ENCODE measurements around the gene MEIS2.

MEIS2 gene

DNA sequence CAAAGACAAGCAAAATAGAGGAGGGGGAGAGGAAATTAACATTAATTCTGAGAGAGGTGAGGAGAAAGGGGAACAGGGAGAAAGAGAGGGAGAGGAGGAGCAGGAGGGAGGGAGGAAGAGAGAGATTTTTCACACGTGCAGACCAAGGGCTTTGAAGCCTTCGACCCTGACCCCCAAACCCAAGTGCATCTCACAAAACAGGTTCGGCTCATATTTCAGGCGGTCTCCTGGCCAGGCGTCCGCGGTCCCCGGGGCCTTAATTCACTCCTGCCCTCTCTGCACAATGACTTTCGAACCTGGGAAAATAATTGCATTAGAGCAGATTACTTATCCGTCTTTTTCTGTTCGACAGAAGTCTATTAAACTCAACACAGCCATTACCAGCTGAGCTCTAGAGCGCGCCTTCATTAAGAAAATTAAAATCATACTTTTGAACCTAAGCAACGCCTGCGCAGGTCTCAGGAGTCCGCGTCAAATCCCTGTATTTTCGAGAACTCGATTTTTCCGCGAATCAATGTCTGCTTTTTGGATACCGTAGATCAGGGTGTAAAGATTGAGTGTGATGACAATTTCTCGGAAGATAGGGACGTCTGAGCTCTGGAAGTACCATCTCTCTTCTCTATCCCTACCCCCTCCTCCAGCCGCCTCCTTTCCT lies 220.7 kb downstream of the MEIS2 start:
- no peak for DNase-seq (ENCODE audit: low read depth)

DNA sequence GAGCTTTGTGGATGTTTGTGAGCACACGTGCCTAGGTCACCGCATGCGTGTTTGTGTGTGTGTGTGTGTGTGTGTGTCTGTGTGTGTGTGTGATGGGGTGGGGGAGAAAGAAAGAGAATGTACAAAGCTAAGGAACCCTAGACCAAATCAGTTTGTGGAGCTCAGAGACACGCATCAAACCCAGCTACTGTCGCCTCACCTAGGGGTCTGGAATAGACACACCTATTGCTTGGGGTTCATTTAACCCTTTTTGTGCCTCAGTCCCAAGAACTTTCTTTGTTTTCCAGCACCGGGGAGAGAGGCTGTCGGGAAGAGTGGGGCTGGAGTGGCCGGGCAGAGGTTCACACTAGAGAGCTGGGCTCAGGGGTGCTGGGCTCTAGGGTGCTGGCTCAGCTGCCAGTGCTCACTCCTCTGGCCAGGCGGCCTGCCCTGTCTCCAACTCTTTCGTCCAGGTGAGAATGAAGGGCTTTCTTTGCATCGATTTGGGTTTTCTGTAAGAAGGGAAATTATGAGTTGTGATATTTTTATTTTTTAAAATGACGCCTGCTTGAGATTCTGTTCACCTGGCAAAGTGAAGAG lies 221.6 kb downstream of the MEIS2 start:
- no peak for DNase-seq (ENCODE audit: low read depth)

DNA sequence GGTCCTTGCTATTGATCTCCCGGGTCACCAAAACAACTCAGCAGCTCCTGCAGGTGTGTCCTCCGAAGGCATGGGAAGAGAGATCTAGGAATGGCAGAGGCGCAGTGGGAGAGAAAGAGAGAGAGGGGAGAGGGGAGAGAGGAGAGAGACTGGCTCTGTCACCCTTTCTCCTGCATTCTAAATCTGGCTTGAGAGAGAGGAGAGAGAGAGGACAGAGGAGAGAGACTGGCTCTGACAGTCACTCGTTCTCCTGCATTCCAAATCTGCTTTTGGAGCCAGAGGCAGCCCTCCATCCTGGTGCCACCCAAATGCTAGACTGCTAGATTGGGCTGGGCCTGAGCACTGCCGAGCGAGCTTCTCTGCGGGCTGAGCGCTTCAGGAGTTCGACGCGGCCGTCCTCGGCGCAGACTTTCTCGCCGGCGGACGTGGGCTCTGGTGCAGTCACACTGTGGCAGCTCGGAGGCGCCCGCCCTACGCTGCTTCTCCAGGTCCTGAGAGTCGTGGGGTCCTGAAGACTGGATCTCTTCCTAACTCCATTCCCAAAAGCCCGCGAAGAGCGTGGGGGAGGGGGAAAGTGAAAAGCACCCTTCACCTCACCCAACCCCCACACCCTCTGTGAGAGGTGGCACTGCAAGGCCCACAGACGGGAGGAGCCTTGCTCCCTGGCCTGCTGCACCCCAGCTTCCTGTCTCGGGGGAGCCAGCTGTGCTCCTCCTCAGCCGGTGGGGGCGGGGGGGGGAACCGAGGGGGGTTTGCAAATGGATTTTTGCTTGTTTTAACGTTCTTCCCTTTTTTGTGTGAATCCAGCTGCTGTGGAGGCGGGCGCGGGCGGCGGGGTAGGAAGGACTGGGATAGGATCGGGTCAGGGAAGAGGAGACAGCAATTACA lies 222.3 kb downstream of the MEIS2 start:
- no peak for DNase-seq (ENCODE audit: low read depth)

DNA sequence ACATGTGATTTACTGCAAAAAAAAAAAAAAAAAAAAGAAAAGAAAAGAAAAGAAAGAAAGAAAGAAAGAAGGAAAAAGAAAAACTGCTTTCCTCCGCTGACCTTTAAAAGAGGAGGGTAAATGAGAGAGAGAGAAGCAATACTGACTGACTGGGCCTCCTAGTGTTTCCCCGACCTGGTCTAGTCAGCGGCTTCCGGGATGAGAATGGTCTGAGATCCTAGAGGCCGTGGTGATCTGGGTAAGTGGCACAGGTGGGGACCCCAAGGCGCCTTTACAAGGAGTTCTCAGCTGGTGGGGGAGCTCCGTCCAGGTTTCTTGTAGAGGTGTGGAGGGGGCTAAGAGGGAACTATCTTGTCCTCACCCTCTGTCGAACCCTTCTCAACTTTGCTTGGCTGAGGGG lies 223.1 kb downstream of the MEIS2 start:
- no peak for DNase-seq (ENCODE audit: low read depth)

DNA sequence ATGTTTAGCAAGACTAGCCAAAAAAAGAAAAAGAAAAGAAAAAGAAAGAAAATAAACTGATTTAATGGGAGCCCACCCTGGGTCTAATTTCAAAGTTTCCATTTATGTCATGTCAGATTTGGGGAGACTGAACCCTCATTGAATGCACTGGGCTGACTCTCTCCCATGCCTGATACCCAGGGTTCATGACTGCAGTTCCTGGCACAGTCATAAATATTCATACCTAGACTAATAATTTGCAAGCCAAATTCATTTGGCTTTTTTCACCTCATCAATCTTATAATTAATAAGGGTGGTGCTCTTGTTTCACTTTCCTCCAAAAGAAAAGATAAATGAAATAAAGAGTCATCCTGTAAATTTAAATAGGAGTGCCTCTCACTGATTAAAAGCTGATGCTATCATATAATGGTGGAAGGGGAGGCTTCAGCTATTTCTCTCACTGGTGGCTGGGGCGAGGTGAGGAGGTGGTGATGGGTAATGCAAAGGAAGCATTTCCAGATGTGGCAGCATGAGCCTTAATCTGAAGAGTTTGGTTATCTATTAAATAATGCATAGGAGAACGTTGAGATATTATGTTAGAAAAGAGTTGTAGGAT lies 224.5 kb downstream of the MEIS2 start:
- no peak for DNase-seq (ENCODE audit: low read depth)

DNA sequence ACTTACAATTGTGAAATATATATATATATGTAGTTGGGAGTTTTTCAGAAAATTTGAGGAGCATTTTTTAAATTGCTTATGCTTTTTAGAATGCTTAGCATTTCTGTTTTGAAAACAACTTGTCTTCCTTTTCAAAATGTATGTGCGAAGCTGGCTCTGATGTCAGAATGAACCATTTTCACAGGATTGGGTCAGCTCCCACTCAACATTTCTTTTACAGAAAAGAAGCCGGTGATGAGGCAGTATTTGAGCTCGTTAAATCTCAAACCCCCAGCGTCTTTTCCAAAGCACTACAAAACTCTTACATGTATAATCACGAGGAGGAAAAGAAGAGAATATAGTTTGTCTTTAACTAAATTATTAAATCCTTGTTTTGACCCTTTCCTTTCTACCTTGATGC lies 225.4 kb downstream of the MEIS2 start:
- no peak for DNase-seq (ENCODE audit: low read depth)

DNA sequence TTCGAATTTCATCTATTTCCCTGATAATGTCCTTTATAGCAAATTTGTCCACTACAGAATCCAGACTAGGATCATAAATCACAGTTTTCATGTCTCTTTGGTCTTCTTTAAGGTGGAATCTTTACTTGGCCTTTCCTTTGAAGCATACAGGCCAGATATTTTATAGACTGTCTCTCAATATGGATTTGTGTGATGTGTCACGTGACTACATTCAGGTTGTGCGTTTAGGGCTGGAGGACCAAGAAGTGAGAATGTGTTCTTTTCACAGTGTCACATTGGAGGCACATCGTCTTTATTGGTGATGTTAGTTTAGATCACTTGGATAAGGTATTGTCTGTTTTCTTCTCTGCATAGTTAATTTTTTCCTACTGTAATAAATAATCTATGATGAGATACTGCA lies 232.9 kb downstream of the MEIS2 start:
- DNase-seq (ENCODE audit: low read depth) = no peak

DNA sequence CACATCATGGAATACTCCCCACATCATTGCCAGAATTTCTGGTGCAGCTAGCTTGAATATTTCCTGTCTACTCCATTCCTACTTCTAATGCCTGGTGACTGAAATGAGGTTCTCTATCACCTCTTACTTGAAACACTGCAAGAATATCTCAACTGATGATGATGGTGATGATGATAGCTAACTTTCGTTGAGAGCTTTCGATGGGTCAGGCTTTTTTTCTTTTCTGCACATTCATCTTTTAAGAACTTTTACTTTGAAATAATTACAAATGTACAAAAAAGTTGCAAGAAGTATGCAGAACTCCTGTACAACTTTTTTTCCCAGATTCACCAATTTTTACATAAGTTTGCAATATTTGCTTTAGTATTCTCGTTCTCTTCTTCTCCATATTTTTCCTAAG lies 233.5 kb downstream of the MEIS2 start:
- no peak for DNase-seq (ENCODE audit: low read depth)

DNA sequence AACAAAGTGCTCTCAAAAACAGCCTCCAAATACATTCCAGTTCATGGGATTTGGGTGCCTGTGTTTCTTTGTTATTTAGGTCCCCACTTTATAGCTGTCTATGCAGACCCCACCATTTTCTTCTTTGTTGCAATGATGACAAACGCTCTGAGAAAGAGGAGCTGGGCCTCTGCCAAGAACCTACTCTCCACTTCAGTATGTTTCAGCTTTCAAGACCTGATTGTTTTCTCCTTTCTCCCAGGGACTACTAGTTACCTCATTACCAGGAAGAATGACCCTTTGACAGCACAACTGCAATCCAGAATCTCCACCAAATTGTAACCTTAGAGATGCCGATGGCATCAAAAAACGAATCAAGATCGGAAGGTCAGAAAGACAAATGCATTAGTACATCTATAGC lies 236.8 kb downstream of the MEIS2 start:
- no peak for DNase-seq (ENCODE audit: low read depth)

DNA sequence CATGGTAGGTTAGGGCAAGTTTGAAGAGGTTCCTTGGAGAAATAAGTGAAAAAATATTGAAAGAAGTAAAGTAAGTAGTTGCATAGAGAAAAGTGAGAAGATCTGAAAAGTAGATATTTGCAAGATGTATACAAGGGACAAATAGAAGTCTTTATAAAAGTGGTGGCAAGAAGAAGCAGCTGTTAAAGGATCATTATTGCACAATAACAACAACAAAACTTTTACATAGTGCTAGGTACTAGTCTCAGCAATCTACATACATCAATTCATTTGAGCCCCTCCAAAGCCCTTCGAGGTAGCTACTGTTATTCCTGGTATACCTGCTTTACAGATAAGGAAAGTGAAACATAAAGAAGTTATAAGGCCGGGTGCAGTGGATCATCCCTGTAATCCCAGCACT lies 239.6 kb downstream of the MEIS2 start:
- DNase-seq (ENCODE audit: low read depth) = no peak

DNA sequence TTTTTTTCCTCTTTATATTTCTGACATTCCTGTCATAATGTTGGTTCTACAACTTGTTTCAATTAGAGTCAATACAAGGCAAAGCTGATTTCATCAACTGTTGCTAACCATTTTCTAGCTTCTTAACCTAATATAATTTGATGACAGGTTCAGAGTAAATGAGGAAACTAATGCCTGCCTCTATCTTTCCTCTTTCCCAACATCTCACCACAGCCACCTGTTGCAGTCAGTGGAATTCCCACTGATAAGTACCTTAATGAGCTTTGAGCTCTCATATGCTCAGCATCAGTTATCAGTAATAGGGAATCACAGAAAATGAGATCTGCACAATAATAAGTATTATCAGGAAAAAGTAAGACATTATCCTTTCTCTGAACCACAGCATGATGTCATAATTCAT lies 241.9 kb downstream of the MEIS2 start:
- no peak for DNase-seq (ENCODE audit: low read depth)

DNA sequence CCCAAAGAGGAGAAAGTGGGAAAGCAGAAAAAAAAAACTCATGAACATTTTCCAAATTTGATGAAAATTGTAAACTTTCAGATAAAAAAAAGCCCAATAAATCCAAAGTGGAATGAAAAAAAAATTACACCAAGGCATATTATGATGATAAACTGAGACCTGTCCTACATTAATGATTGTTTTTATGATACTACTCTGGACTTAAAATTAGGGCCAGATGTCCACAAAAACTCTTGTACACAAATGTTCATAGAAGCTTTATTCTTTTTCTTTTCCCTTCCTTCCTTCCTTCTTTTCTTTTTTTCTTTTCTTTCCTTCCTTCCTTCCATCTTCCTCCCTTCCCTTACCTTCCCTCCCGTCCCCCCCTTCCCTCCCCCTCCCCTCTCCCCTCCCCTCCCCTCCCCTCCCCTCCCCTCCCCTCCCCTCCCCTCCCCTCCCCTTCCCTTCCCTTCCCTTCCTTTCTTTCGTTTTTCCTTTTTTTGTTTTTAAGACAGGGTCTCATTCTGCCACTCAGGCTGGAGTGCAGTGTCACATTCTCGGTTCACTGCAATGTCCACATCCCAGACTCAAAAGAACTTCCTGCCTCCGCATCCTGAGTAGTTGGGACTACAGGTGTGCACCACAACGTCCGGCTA lies 243.9 kb downstream of the MEIS2 start:
- DNase-seq (ENCODE audit: low read depth) = no peak

DNA sequence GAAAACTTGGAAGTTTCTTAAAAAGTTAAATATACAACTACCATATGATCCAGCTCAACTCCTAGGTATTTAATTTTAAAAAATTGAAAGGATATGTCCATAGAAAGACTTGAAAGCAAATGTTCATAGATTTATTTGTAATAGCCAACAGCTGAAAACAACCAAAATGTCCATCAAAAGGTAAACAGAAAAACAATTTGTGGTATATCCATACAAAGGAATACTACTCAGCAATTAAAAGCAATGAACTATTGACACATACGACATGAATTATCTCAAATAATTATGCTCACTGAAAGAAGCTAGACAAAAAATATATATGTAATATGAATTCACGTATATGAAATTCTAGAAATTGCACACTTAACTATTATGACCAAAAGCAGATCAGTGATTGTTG lies 249.5 kb downstream of the MEIS2 start:
- DNase-seq (ENCODE audit: low read depth) = no peak

DNA sequence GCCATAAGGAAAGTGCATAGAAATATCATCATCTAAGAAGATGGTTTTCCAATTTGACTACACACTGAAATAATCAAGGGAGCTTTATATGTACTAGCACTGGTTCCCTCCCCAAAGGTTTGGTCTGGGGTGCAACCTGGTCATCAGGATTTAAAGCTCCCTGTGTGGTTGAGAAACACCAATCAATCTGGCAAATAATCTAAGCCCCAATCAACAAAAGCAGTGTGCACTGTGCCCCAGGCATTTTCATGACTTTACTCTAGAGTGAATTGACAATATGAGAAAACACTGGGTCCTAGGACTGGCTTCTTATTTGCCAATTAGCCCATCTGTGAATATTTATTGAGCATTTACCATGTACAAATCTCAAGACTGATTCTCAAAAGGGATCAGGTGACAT lies 255.1 kb downstream of the MEIS2 start:
- DNase-seq (ENCODE audit: low read depth) = no peak

DNA sequence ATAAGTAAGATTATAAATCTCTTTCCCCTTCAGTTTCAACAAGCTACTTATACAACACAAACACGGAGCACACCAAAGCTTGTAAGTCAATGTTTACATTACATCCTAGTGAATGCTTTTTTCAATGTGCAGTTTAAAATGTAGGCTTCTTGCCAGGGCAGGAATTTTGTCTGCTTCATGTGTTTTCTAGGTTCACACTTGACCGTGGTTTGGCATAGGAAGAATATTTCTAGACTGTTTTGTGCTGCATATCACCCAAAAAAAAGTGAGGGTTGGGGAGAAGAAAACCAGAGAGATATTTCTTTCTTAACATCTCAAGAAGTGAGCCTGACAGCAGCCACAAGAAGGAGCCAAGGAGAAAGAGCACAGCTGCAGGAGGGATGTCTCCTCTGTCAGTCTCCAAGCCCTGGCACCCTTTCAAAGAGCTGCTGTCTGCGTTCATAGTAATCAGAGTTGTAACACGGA lies 255.8 kb downstream of the MEIS2 start:
- no peak for DNase-seq (ENCODE audit: low read depth)

DNA sequence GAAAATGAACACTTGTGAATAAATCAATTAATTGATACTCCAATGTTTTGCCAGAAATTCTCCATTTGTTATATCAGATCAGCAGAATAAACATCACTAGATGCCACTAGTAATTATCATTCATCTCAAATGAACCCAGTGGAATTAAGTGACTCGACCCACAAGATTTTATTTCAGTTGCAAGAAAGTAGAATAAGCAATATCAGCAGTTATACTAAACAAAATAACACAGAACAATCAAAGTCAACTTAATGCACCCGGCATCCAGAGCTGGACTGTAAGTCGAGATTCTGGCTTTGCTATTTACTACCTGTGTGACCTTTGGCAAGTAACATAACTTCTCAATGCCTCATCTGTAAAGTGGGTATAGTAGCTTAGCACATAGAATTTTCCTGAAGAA lies 256.5 kb downstream of the MEIS2 start:
- DNase-seq (ENCODE audit: low read depth) = no peak

DNA sequence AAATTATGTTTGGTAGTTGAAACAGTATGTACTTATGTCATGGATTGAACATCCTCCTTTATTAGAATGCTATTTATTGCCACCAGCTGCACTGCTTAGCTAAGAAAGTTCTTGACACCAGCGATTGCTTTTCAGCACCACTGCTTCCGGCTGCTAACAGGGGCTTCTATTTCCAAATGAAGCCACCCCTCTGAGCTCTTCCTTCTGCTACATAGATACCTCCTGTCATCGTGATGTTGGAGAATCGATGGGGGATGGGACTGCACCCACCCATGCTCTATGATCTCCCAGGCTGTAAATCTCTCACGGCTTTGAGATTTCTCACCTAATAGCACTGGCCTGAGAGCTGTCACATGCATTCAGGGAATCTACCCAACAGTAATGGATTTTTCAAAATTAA lies 259.2 kb downstream of the MEIS2 start:
- DNase-seq (ENCODE audit: low read depth) = no peak

Measured in stimulated activated CD8-positive, alpha-beta memory T cell treated with anti-CD3 and anti-CD28 coated beads, Interleukin-7, amount 100 ng/mL, for 24 hours (primary cell).